Uterus (tissue), 4 donors: ENCODE results near the gene NID2. TPM values are rescaled to one million over a fixed set of nuclear protein-coding genes. Genes with fewer than 3 reads are reported as not detected.

Experiments used
- DNase-seq, 2 donors: peaks; one replicate each; pipeline ENCODE4 v3.0.0-alpha.2; 2019 to 2020
- H3K27ac ChIP-seq, 2 donors: fragments of 200-600 bp; sonication (generic); 1 replicate in 1 of 2; 2 replicates in 1 of 2; pipeline ENCODE4 v1.5.1; 2016 to 2018
- H3K27me3 ChIP-seq, 2 donors: fragments of 200-600 bp; sonication (generic); one replicate each; pipeline ENCODE4 v1.5.1; 2018 to 2019; ENCODE audit warnings: control low read depth in 1 of 2
- H3K36me3 ChIP-seq, 2 donors: fragments of 200-600 bp; sonication (generic); one replicate each; pipeline ENCODE4 v1.5.1; 2019; ENCODE audit warnings: control low read depth in 1 of 2
- H3K4me1 ChIP-seq, 2 donors: fragments of 200-600 bp; sonication (generic); one replicate each; pipeline ENCODE4 v1.5.1; 2018 to 2019; ENCODE audit warnings: control low read depth in 1 of 2
- H3K4me3 ChIP-seq, 2 donors: fragments of 200-600 bp; sonication (generic); 1 replicate in 1 of 2; 2 replicates in 1 of 2; pipeline ENCODE4 v1.5.1; 2018 to 2019; ENCODE audit warnings: mild to moderate bottlenecking in 1 of 2
- H3K9me3 ChIP-seq, 2 donors: fragments of 200-600 bp; sonication (generic); one replicate each; pipeline ENCODE4 v1.5.1; 2019; ENCODE audit warnings: control low read depth in 1 of 2
- POLR2A ChIP-seq, 2 donors: fragments of 450-650 bp; IDR thresholded peaks; one replicate each; pipeline ENCODE4 v1.6.1; 2016; ENCODE audit warnings: antibody characterized with exemption in 2 of 2, mild to moderate bottlenecking in 1 of 2, moderate library complexity in 1 of 2
- intact Hi-C: fragments of 100-400 bp; cut with DNase I; formaldehyde crosslinking; loops from one replicate; pipeline ENCODE4 v1.15.1; 2023; ENCODE audit warnings: low total_unique reads
- total RNA-seq, 4 donors: library from RNA; depleted of rRNA in 3 of 4; stranded (reverse); fragments of >200 nt in 3 of 4; gene quantifications; one replicate each; pipeline versions ENCODE4 v1.1.0 to v1.2.4, GENCODE V29; 2014 to 2023
- TF ChIP-seq, protein P1 (sequence below), 4 experiments: fragments of 200-600 bp in 2 of 4; fragments of 450-650 bp in 2 of 4; sonication (generic) in 2 of 4; IDR thresholded peaks; one replicate each; pipeline ENCODE4 v1.5.1; 2016 to 2019; ENCODE audit warnings: antibody characterized with exemption in 4 of 4, mild to moderate bottlenecking in 2 of 4, moderate library complexity in 1 of 4
- donor health status: DM: yes; HTN: yes; CAD: no.

Gene NID2
- total RNA-seq, 4 donors from 2014 or later = 8.2 to 92.6 (median 32.4) TPM

GRCh38 chr14:52075371-52075770 is 6.5 kb upstream of the NID2 start:
- intact Hi-C loops = no loop called here
- H3K27ac ChIP-seq = no peak overlapping the region
- H3K4me3 ChIP-seq = no peak overlapping the region
- no peaks in the 10 kb centered on the region for H3K36me3 ChIP-seq
- H3K9me3 ChIP-seq = no peaks in the 10 kb centered on the region
- DNase-seq = no peak
- no peaks in the 10 kb centered on the region for H3K4me1 ChIP-seq
- TF ChIP-seq, protein P1, sequence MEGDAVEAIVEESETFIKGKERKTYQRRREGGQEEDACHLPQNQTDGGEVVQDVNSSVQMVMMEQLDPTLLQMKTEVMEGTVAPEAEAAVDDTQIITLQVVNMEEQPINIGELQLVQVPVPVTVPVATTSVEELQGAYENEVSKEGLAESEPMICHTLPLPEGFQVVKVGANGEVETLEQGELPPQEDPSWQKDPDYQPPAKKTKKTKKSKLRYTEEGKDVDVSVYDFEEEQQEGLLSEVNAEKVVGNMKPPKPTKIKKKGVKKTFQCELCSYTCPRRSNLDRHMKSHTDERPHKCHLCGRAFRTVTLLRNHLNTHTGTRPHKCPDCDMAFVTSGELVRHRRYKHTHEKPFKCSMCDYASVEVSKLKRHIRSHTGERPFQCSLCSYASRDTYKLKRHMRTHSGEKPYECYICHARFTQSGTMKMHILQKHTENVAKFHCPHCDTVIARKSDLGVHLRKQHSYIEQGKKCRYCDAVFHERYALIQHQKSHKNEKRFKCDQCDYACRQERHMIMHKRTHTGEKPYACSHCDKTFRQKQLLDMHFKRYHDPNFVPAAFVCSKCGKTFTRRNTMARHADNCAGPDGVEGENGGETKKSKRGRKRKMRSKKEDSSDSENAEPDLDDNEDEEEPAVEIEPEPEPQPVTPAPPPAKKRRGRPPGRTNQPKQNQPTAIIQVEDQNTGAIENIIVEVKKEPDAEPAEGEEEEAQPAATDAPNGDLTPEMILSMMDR (IDR thresholded peaks at IDR 0.05) = no peak
- no peak for TF ChIP-seq POLR2A (IDR thresholded peaks at IDR 0.05)
- no peaks in the 10 kb centered on the region for H3K27me3 ChIP-seq

DNA sequence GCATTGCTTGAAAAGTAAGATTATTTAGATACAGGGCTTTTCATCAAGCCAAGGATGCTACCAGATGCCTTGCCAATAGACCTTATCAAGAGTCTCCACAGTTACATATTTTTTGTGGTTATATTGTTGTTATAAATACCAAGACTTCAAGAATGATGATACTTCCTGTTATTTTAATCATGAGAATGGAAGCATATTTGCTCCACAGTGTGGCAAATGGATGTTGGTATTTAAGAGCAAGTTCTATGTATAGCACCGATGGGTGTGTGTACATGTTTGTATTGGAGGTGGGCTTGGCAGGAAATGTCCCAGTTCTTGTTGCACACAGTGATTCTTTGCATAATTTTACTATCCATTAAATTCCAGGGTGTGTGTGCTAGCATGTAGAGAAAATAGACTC is 4.4 kb upstream of the NID2 start:
- Histone ChIP-seq H3K4me3 (no peak overlapping the region), H3K36me3 (no peaks in the 10 kb centered on the region), H3K27ac (no peak overlapping the region), H3K4me1 (no peaks in the 10 kb centered on the region), H3K27me3 (no peaks in the 10 kb centered on the region), H3K9me3 (no peaks in the 10 kb centered on the region)
- no peak for DNase-seq
- TF ChIP-seq, protein P1 (IDR thresholded peaks at IDR 0.05) = no peak
- no peak for TF ChIP-seq POLR2A (IDR thresholded peaks at IDR 0.05)
- intact Hi-C loops = no loop called here

DNA sequence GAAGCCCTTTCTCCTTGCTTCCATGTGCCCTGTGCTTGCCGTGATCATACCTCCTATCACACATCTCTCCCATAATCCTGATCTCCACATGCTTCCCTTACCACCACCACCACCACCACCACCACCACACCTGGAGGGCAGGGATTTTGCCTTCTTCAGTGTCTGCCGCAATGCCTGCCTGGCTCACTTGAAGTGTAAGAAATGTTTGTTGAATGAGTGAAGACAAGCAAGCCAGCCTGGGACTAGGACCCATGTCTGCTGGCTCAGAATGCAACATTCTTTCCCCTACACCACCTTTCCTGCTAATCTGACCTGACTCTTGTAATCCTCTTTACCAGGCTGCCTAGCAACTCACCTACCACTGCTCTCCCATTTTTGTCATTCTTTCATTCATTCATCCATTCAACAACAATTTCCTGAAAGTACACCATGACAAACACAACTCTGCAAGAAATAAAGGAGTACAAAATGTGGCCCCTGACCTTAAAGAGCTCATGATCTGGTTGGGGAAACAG is 3.5 kb upstream of the NID2 start:
- TF ChIP-seq POLR2A (IDR thresholded peaks at IDR 0.05) = no peak
- TF ChIP-seq, protein P1 (IDR thresholded peaks at IDR 0.05) = no peak
- no peaks in the 10 kb centered on the region for H3K27me3 ChIP-seq
- intact Hi-C loops = no loop called here
- H3K36me3 ChIP-seq = no peaks in the 10 kb centered on the region
- no peak overlapping the region for H3K4me3 ChIP-seq
- no peaks in the 10 kb centered on the region for H3K9me3 ChIP-seq
- H3K27ac ChIP-seq = no peak overlapping the region
- H3K4me1 ChIP-seq = no peaks in the 10 kb centered on the region
- no peak for DNase-seq

- Histone ChIP-seq H3K4me1 (no peaks in the 10 kb centered on the region), H3K36me3 (no peaks in the 10 kb centered on the region), H3K9me3 (no peaks in the 10 kb centered on the region), H3K4me3 (no peak overlapping the region), H3K27ac (no peak overlapping the region), H3K27me3 (no peaks in the 10 kb centered on the region)
- TF ChIP-seq, protein P1 (IDR thresholded peaks at IDR 0.05) = peak in 3 of 4 experiments; percentile 26 to 40 (median 31)
- no peak for TF ChIP-seq POLR2A (IDR thresholded peaks at IDR 0.05)
- intact Hi-C loops = no loop called here
- no peak for DNase-seq
These were observed 2.8 kb upstream of the NID2 start for GRCh38 chr14:52071675-52072074.

DNA sequence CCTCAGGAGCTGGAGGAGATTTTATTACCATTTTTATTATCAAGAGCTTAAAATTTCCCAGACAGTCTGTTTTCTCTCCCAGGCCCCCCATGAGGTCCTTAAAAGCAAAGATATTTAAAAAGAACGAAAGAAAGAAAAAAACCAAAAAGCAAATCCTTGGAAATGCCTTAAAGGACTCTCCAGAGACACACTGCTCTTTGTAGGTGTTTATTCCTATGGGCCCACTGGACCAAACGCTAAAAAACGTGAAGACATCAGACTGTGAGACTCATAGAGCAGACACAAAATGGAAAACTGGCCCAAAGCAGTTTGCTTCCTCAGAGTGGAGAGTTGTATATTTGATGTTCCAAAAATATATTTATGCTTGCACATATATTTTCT is 1.2 kb upstream of the NID2 start:
- peak overlapping the region; percentile 83 to 93 for H3K27ac ChIP-seq
- TF ChIP-seq, protein P1 (IDR thresholded peaks at IDR 0.05) = no peak
- no peak for TF ChIP-seq POLR2A (IDR thresholded peaks at IDR 0.05)

More for the DNA sequence above, 1.2 kb upstream of the NID2 start:
- Histone ChIP-seq H3K36me3 (no peaks in the 10 kb centered on the region), H3K4me1 (no peaks in the 10 kb centered on the region), H3K4me3 (peak overlapping the region; percentile 62 to 88), H3K9me3 (no peaks in the 10 kb centered on the region), H3K27me3 (no peaks in the 10 kb centered on the region)
- no peak for DNase-seq
- intact Hi-C loops = no loop called here
